Coronary artery (tissue), 2 donors: ENCODE measurements around the gene ITGAV.

ENCODE experiments used
- DNase-seq: peaks from one replicate; pipeline ENCODE4 v3.0.0-alpha.2; 2017; ENCODE audit warnings: low spot score
- H3K27ac ChIP-seq, 2 donors: fragments of 200-600 bp; sonication (generic); one replicate each; pipeline ENCODE4 v1.5.1; 2016 to 2019
- H3K4me3 ChIP-seq: fragments of 200-600 bp; sonication (generic); 2 replicates; pipeline ENCODE4 v1.5.1; 2016; ENCODE audit warnings: mild to moderate bottlenecking, moderate library complexity
- TF ChIP-seq, protein P1 (sequence below): fragments of 200-600 bp; sonication (generic); IDR thresholded peaks from one replicate; pipeline ENCODE4 v1.5.1; 2019; ENCODE audit warnings: antibody characterized with exemption

Gene ITGAV

GRCh38 chr2:186610785-186611184 lies 20.9 kb downstream of the ITGAV start:
- TF ChIP-seq, protein P1, sequence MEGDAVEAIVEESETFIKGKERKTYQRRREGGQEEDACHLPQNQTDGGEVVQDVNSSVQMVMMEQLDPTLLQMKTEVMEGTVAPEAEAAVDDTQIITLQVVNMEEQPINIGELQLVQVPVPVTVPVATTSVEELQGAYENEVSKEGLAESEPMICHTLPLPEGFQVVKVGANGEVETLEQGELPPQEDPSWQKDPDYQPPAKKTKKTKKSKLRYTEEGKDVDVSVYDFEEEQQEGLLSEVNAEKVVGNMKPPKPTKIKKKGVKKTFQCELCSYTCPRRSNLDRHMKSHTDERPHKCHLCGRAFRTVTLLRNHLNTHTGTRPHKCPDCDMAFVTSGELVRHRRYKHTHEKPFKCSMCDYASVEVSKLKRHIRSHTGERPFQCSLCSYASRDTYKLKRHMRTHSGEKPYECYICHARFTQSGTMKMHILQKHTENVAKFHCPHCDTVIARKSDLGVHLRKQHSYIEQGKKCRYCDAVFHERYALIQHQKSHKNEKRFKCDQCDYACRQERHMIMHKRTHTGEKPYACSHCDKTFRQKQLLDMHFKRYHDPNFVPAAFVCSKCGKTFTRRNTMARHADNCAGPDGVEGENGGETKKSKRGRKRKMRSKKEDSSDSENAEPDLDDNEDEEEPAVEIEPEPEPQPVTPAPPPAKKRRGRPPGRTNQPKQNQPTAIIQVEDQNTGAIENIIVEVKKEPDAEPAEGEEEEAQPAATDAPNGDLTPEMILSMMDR: no peak
- Histone ChIP-seq H3K4me3 (no peak overlapping the region), H3K27ac (no peak overlapping the region)
- DNase-seq: no peak

- no peak for DNase-seq
- Histone ChIP-seq H3K4me3 (no peak overlapping the region), H3K27ac (no peak overlapping the region)
- TF ChIP-seq, protein P1: no peak
Measured at GRCh38 chr2:186611526-186611925, 21.7 kb downstream of the ITGAV start.

- Histone ChIP-seq H3K4me3 (no peak overlapping the region), H3K27ac (no peak overlapping the region)
- TF ChIP-seq, protein P1: no peak
- no peak for DNase-seq
Measured at GRCh38 chr2:186612026-186612425, 22.2 kb downstream of the ITGAV start.

GRCh38 chr2:186612555-186613440 lies 22.9 kb downstream of the ITGAV start:
- Histone ChIP-seq H3K4me3 (no peak overlapping the region), H3K27ac (no peak overlapping the region)
- TF ChIP-seq, protein P1: no peak

GRCh38 chr2:186614373-186614772 lies 24.5 kb downstream of the ITGAV start:
- H3K4me3 ChIP-seq: no peak overlapping the region
- TF ChIP-seq, protein P1: no peak
- no peak overlapping the region for H3K27ac ChIP-seq
- no peak for DNase-seq

More at GRCh38 chr2:186612555-186613440, 22.9 kb downstream of the ITGAV start:
- no peak for DNase-seq

- Histone ChIP-seq H3K4me3 (no peak overlapping the region), H3K27ac (no peak overlapping the region)
- DNase-seq: no peak
Measured at GRCh38 chr2:186617148-186617547, 27.3 kb downstream of the ITGAV start.

More at GRCh38 chr2:186617148-186617547, 27.3 kb downstream of the ITGAV start:
- TF ChIP-seq, protein P1: no peak
